ENCODE results near the gene EEF1AKMT1.
"Not testable (repeated sequence)": the region's sequence is repeated elsewhere in the genome, so short reads cannot be mapped to it uniquely, and the experiment has no call there.

The EEF1AKMT1 gene

DNA sequence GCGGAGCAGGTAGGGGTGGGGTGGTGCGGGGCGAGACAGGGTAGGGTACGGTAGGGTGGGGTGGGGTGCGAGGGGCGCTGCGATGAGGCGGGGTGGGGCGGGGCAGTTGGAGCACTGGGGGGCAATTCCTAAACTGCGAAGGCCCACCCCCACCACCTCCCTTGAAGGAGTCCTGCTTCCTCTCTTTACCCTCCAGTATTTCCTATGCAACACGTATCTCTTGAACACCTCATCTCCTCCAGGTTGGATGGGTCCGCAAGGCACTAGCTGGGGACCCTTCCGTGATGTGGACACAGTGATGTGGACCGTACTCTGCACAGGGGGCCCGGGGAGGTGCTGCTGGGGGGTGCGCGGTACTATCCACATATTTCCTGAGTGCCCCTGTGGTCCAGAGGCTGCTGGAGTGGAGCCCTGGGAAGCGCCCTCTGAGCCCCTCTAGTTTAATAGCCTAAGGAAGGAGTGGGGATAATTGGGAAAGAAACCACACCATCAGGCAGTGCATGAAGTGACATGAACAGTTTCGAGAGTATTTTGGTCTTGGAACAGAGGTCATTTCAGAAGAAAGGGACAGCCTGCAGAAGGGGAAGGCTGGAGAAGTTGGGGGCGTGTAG, 69.2 kb downstream of the EEF1AKMT1 start:
- Histone ChIP-seq H3K27ac (peak overlapping the region in 6 of 21 experiments; percentile 11 to 79 (median 62)), H3K4me3 (peak overlapping the region; percentile 24 to 69 (median 46))

DNA sequence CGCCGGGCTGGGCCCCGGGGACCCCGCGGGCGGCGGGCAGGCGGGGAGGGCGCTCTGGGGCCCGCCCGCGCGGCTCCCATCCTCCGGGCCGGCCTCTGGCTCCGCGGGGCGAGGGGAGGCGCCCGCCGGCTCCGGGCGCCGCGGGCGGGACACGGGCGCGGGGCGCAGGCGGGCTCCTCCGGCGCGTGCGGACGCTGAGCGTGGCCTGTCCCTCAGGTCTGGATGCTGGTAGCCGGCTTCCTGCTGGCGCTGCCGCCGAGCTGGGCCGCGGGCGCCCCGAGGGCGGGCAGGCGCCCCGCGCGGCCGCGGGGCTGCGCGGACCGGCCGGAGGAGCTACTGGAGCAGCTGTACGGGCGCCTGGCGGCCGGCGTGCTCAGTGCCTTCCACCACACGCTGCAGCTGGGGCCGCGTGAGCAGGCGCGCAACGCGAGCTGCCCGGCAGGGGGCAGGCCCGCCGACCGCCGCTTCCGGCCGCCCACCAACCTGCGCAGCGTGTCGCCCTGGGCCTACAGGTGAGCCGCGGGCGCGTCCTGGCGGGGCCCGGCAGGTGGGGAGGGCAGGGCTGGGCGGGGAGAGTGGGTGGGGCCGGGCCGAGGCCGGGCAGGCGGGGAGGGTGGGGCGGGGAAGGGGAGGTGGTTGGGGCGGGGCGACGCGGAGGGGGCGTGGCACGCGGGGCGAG, 69.8 kb downstream of the EEF1AKMT1 start:
- Histone ChIP-seq H3K27ac (peak overlapping the region in 5 of 21 experiments; percentile 52 to 79 (median 63)), H3K4me3 (peak overlapping the region; percentile 24 to 69 (median 46))

DNA sequence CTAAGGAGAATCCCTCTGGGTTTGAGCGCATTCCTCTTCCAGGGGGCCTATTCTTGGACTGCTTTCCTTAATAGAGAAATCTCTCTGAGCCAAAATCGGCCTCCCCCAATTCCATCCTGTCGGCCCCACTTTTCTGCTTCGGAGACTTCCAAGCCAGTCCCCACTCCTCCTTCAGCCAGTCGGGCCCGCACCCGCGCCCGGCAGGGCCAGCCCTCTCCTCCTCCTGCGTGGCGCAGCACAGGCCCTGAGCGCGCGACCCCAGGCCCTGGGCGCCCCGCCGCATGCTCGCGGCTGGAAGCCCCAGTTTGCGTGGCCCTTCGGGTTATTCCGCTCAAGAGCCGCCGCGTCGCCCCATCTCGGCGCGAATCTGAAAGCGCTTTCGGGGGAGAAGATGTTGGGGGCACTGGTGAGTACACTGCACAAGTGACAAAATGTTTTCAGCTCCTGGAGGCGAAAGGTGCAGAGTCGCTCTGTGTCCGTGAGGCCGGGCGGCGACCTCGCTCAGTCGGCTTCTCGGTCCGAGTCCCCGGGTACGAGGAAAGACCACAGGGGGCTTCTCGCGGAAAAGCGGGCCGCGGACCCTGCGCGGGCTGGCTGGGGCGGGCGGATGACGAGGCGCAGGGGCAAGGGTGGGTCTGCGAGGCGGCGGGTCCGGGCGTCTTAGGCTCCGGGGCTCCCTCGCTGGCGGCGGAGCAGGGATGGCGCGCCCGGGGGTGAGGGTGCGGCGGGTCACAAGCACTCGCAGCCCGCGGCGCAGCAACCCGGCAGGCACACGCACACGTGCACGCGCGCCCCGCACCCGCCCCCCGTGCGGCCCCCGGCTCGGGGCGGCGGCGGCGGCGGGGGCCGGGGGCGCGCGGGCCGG, 70.6 kb downstream of the EEF1AKMT1 start, which contains the start of gene IL17D:
Gene IL17D, plus strand, starts transcription at position 785 of the 865 bp plus-strand sequence. CDS start 303 bp downstream, outside the sequence.
- peak within 1 kb of the TSS in 11 of 21 experiments; percentile 37 to 81 (median 64) for H3K27ac ChIP-seq
- H3K4me3 ChIP-seq = peak within 1 kb of the TSS; percentile 38 to 69 (median 56)

DNA sequence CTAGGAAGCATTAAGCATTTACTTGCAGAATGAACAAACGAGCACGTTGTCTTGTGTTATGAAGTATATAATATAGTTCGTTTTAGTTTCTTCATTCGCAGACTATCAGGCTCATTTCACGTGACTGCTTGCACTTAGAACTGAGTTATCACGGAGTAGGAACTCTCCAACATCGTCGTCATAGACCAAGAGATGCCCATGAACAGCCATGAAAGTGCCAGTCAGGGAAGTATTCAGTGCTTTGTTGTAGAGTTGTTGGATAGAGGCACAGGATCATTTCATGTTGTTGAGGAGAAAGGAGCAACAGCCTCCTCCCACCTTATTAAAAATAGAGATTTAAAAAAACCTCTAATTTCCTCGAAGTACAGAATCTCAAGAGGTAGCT, 71.2 kb downstream of the EEF1AKMT1 start:
- Histone ChIP-seq H3K27ac (peak overlapping the region in 7 of 21 experiments; percentile 46 to 81 (median 74)), H3K4me3 (peak overlapping the region; percentile 38 to 69 (median 56))

DNA sequence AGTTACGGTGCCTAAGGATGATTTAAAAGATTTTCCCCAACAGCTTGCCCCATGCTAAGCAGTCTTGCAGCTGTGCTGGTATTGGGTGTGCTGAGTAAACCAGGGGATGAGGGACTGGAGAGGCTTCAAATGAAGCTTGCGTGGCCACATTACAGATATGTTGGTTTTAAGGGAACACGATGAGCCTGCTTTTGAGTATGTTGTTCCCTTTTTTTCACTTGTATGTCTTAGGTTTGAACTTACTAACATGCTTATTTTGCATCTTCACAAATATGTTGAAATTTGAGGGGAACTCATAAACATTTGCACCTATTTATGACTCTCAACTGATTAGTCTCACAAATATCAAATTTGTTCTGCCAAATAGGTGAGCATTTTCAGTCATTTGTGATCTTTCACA, 72.3 kb downstream of the EEF1AKMT1 start:
- no peak overlapping the region for H3K27ac ChIP-seq

DNA sequence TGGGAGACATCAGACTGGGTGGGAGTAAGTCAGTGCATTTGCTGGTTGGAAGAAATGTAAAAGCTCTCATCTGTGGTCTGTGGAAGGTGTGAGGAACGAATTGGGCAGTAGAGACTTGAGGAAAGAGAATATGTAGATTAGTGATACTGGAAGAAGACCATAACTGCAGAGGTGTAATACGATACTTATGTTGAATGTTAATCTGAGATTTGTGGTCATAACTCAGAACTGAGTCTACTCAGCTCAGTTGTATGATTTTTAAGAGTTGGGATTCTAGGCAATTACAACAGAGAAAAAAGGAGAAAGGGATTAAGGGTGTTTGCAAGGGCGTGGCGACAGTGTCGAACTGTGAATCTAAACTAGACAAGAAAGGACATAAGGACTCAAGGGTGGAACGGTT, 73.5 kb downstream of the EEF1AKMT1 start:
- no peak overlapping the region for H3K27ac ChIP-seq
- no peak overlapping the region for H3K4me3 ChIP-seq

More for the DNA sequence above, 72.3 kb downstream of the EEF1AKMT1 start:
- H3K4me3 ChIP-seq = no peak overlapping the region

DNA sequence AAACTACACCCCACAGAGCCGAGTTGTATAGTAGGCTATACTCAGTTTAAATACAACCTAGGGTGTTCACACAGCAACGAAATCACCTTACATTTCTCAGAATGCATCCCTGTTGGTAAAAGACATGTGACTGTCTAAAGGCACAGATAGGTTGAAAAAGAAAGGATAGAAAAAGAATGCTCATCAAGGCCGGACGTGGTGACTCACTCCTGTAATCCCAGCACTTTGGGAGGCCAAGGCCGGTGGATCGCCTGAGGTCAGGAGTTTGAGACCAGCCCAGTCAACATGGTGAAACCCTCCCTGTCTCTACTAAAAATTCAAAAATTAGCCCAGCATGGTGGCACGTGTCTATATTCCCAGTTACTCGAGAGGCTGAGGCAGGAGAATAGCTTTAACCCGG, 74.0 kb downstream of the EEF1AKMT1 start:
- Histone ChIP-seq H3K27ac (no peak overlapping the region), H3K4me3 (no peak overlapping the region)

DNA sequence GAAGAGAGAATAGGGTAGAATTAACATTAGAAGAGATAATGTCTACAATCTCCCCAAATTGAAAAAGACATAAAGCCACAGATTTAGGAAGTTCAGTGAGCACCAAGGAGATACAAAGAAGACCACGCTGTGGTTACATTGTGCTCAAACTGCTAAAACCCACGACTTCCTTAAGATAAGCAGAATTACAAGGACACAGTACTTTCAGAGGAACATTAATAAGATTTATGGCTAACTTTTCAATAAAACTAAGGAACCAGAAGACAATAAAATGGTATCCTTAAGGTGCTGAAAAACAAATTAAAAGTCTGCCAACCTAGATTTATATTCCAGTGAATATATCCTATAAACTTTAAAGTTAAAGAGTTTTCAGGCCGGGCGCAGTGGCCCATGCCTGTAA, 77.7 kb downstream of the EEF1AKMT1 start:
- H3K27ac ChIP-seq = no peak overlapping the region
- no peak overlapping the region for H3K4me3 ChIP-seq

DNA sequence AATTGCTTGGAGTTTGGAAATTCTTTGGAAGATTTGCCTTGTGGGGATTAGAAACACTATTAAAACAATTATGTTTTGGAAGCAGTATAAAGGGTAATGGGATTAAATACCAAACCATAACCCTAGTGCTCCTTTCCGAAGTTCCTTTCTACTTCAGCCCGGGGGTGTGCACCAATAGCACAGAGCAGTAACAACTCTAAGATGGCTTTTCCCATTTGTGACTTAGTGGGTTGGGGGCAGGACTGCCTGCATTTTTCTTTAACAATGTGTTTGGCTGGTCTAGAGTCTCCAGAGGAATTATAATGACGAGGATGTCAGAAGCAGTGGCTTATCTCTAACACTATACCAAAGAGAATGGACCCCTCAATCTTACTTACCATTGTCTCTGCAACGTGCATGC, 82.1 kb downstream of the EEF1AKMT1 start:
- Histone ChIP-seq H3K27ac (no peak overlapping the region), H3K4me3 (no peak overlapping the region)

DNA sequence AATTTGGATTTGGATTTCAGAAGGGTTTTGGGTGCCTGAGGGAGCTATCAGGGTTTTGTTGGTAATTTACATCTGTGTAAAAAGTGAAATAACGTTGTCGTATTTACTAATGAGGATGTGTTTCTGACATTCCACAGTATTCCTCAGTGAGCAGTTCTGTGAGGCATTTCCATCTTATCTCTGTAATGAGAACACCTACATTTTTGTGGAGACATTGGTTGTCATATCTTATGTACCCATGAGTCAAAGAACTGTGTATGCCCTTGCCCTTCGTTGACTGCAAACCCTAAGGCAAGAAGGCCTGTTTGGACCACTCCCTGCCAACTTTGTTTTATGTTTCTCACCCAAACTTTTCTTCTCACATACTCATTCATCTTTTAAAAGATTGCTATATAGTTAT, 84.5 kb downstream of the EEF1AKMT1 start:
- Histone ChIP-seq H3K27ac (no peak overlapping the region), H3K4me3 (no peak overlapping the region)

DNA sequence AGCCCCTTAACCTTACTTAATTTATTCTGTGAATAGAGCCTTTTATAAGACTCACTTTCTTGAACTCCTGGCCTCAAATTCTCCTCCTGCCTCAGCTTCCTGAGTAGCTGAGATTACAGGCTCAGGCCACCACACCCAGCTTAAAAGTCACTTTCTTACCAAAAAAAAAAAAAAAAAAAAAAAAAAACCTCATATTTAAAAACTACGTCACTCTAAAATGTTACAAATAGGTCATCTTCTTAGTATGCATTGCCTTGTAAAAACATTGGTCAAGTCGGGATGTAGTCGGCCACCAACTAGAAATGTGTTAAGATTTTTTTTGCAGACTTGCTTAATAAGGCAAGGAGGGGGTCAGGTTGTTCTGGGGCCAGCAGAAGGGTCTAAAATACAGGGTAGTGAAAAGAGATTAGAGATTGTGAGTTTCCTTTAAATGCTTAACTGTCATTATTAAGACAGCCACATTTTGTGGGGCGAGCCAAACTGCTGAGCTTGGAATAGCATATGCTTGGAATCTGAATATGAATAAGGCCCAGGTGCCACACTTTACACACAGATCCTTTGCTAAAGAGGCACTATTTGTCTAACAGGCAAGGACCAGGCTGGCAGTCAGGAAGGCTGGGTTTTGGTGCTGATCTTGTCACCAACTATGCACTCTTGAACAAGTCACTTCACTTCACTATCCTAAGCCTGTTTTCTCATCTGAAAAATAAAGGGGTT, 86.7 kb downstream of the EEF1AKMT1 start:
- Histone ChIP-seq H3K4me3 (no peak overlapping the region), H3K27ac (no peak overlapping the region)

DNA sequence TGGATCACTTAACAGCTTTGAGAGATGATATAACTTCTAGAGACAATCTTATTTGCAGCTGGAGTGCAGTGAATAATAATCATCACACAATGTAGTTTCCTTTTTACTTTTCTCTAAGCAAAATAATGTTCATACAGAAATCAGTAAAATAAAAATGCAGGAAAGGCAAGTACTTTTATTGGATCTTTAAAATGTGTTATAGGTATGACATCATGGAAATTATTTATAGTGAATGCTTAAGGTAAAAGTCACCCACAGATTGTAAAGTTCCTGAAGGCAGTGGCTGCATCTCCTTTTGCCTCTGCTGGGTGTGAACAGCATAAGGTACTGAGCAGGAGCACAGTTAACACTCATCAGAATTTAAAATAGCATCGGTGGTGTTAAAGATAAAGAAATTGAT, 87.6 kb downstream of the EEF1AKMT1 start:
- no peak overlapping the region for H3K4me3 ChIP-seq
- H3K27ac ChIP-seq = no peak overlapping the region

DNA sequence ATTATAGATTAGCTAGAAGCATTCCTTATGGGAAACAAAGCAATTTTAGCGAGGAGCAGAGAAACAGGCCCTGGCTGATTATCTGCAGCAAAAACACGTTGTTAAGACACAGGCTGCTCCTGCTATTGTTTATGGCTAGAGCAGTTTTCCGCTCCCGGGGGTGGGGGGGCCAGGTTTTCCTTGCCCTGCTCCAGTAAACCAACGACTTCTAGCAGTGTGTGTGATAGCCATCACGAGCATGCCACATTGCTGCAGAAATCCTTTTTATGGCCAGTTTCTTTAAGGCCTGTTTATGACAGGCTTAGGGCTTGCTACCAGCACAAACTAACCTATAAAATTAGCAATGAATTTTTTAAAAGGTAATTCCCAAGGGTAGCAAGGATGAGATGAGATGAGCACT, 88.7 kb downstream of the EEF1AKMT1 start:
- Histone ChIP-seq H3K4me3 (no peak overlapping the region), H3K27ac (no peak overlapping the region)

DNA sequence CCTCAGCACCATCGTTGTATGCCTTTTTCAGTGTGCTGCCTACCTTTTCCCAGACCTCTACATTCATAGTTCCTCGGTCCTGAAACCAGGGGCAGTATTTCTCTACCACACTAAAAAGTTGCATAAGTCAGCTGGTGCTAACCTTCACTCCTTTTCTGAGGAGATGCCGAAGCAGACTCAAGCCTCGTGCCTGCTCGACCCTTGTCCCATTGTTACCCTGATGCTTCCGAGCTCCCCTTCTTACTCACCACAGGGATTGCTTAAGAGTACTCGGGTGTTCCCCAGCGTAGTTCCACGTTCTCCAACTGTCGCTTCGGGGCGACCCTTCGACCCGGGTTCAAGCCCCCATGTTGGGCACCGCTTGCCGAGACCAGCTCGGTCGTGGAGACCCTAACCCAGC, 89.2 kb downstream of the EEF1AKMT1 start:
- Histone ChIP-seq H3K27ac (no peak overlapping the region), H3K4me3 (no peak overlapping the region)

DNA sequence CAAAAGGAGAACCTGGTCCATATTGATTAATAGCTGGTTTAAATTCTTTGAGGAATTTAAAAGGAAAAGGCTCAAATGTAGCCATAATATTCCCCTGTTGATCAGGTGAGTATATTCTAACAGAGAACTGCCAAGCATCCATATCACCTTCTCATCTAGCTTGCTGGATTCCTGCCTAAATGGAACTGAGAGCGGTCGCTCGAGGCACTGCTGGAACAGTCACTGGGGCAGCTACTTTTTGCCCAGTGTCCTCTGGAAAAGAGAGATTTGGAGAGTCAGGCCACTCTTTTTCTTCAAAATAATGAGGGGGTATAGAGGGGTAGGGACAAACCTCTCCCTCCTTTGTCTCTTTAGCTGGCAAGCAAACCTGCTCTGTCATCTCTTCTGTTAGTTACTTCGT, 89.7 kb downstream of the EEF1AKMT1 start:
- no peak overlapping the region for H3K27ac ChIP-seq
- no peak overlapping the region for H3K4me3 ChIP-seq

DNA sequence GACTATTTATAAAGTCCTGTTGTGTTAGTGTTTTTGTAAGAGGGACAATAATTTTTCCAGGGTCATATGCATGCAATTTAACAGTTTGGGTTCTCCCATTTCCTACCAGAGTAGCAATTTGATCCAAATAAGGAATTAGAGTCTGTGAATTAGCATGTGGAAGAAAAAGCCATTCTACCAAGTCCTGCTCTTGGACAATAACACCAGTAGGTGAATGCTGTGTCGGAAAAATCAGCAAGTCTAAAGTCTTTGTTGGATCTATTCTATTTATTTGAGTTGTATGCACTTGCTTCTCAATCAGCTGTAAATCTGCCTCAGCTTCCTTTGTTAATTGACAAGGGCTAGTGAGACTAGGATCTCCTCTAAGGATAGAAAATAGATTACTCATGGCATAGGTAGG, 91.7 kb downstream of the EEF1AKMT1 start:
- Histone ChIP-seq H3K4me3 (no peak overlapping the region), H3K27ac (no peak overlapping the region)

DNA sequence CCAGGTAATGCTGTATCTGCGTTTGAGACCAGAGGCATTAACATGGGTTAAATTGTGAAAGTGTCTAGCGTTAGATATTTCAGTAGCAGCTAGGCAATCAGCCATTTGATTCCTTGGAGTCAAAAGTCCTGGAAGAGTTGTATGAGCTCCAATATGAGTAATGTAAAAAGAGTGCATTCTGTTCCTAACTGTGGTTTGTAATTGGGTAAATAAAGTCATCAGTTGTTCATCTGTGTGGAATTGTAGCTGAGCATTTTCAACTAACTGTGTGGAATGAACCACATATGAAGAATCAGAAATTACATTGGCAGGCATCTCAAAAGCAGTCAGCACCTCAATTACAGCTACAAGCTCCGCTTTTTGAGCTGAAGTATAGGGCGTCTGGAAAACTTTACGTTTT, 92.3 kb downstream of the EEF1AKMT1 start:
- H3K4me3 ChIP-seq, H3K27ac ChIP-seq: not testable (repeated sequence)

DNA sequence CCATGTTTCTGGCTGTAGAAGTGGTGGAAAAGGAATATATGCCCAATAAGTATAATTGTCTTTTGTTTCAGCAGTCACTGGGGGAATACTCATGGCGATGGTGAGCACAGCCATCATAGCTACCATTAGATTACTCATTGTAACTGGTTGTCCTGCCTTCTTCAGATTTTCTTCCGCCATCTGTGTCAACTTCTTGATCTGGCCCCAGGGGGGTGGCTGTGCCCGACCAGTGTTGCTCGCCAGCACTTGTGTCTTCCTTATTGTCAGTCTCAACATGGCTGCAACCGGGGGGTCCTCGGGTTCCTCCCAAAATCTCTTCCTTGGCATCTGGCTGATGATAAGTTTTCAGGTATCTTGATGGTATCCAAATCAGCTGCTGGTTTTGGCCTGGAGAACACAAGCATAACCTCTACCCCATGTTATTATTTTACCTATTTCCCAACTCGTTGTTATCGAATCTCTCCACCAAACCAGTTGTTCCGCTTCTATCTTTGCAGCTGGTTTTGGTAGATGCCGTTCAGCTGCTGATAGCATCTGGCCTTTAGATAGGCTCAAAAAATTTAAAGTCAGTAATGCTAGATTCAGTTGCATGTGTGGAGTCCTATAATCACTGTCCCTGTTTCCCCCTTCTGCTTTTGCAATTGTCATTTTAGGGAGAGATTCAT, 93.2 kb downstream of the EEF1AKMT1 start:
- H3K4me3 ChIP-seq = no peak overlapping the region
- H3K27ac ChIP-seq = no peak overlapping the region

DNA sequence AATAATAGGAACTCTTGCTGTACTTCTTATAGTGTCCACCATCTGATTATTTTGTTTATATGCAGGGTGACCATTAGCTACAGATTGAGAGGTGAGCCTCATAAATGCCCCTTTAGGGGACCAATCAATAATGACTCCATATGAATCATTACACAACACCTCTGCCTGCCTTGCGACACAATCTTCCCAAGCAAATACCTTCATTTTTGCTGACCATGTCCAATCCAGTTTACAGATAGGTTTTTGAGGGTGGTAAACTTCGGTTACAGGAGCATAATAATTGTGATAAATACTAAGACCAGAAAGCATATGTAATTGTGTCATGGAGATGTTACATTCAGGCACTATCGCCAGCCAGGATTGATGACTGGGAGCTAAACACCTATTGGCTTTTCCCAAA, 93.9 kb downstream of the EEF1AKMT1 start:
- H3K27ac ChIP-seq = no peak overlapping the region
- H3K4me3 ChIP-seq = no peak overlapping the region
